Brain pericyte (primary cell): ENCODE data around the gene MAF.

Experiments
- DNase-seq: peaks from one replicate; pipeline ENCODE4 v3.0.0-alpha.2; 2012; ENCODE audit warnings: low read depth, low spot score

The MAF gene

GRCh38 chr16:79589601-79590102, 10.9 kb downstream of the MAF start:
- DNase-seq: no peak

GRCh38 chr16:79587897-79588296, 12.6 kb downstream of the MAF start:
- DNase-seq: no peak

GRCh38 chr16:79587296-79587695, 13.2 kb downstream of the MAF start:
- no peak for DNase-seq

- no peak for DNase-seq
These were observed 17.7 kb downstream of the MAF start for GRCh38 chr16:79582789-79583188.

- no peak for DNase-seq
These were observed 19.9 kb downstream of the MAF start for GRCh38 chr16:79580453-79581191.

GRCh38 chr16:79576602-79577001, 23.9 kb downstream of the MAF start:
- DNase-seq: no peak

GRCh38 chr16:79573884-79574283, 26.7 kb downstream of the MAF start:
- DNase-seq: no peak

- no peak for DNase-seq
These were observed 27.5 kb downstream of the MAF start for GRCh38 chr16:79573071-79573470.

GRCh38 chr16:79571903-79572535, 28.5 kb downstream of the MAF start:
- no peak for DNase-seq

- DNase-seq: no peak
These were observed 29.3 kb downstream of the MAF start for GRCh38 chr16:79571065-79571902.

GRCh38 chr16:79564671-79565107, 35.8 kb downstream of the MAF start:
- DNase-seq: no peak

GRCh38 chr16:79563921-79564320, 36.6 kb downstream of the MAF start:
- DNase-seq: no peak

GRCh38 chr16:79562166-79562823, 38.2 kb downstream of the MAF start:
- no peak for DNase-seq

- DNase-seq: no peak
These were observed 38.8 kb downstream of the MAF start for GRCh38 chr16:79561729-79562128.

- DNase-seq: no peak
These were observed 39.6 kb downstream of the MAF start for GRCh38 chr16:79560923-79561322.

GRCh38 chr16:79560318-79560717, 40.2 kb downstream of the MAF start:
- no peak for DNase-seq

- DNase-seq: no peak
These were observed 41.0 kb downstream of the MAF start for GRCh38 chr16:79559532-79559931.

GRCh38 chr16:79557421-79557820, 43.1 kb downstream of the MAF start:
- DNase-seq: no peak

GRCh38 chr16:79554912-79555311, 45.6 kb downstream of the MAF start:
- no peak for DNase-seq

- DNase-seq: no peak
These were observed 50.2 kb downstream of the MAF start for GRCh38 chr16:79550373-79550772.

GRCh38 chr16:79547085-79547484, 53.5 kb downstream of the MAF start:
- no peak for DNase-seq
